GM23338 (cell line): Measurements from ENCODE around the gene LRRC42. TPM values are rescaled to one million over a fixed set of nuclear protein-coding genes. Genes with fewer than 3 reads are reported as not detected.

ENCODE experiments used
- ATAC-seq: fragments of 200-7000 bp; cut with Tn5 transposase; 3 replicates; pipeline ENCODE4 v1.9.1; 2020
- DNase-seq: peaks from one replicate; pipeline ENCODE4 v3.0.0-alpha.2; 2015; ENCODE audit warnings: low spot score
- H2AFZ ChIP-seq: fragments of 200-600 bp; sonication (generic); 2 replicates; pipeline ENCODE4 v1.8.0; 2016; ENCODE audit warnings: antibody characterized with exemption, mild to moderate bottlenecking, moderate library complexity
- H3F3A ChIP-seq: fragments of 200-600 bp; sonication (generic); replicated peaks from 2 replicates; pipeline ENCODE4 v1.8.0; 2017; ENCODE audit warnings: antibody characterized with exemption, mixed run types, low read depth
- H3K27ac ChIP-seq: fragments of 200-600 bp; sonication (generic); 2 replicates; pipeline ENCODE4 v1.6.1; 2016; ENCODE audit warnings: low read depth
- H3K27me3 ChIP-seq: fragments of 200-600 bp; sonication (generic); 2 replicates; pipeline ENCODE4 v1.8.0; 2016; ENCODE audit warnings: mild to moderate bottlenecking, mixed run types, moderate library complexity; ENCODE audit not compliant: insufficient read depth
- H3K36me3 ChIP-seq: fragments of 200-600 bp; sonication (generic); 2 replicates; pipeline ENCODE4 v1.8.0; 2016; ENCODE audit warnings: mild to moderate bottlenecking; ENCODE audit not compliant: insufficient read depth
- H3K4me1 ChIP-seq: fragments of 200-600 bp; sonication (generic); 2 replicates; pipeline ENCODE4 v1.8.0; 2016; ENCODE audit warnings: mild to moderate bottlenecking, moderate library complexity; ENCODE audit not compliant: insufficient read depth
- H3K4me2 ChIP-seq: fragments of 200-600 bp; sonication (generic); 2 replicates; pipeline ENCODE4 v1.7.1; 2017; ENCODE audit warnings: mixed run types
- H3K4me3 ChIP-seq: fragments of 200-600 bp; sonication (generic); 2 replicates; pipeline ENCODE4 v1.6.1; 2016; ENCODE audit warnings: mixed run types
- H3K79me2 ChIP-seq: fragments of 200-600 bp; sonication (generic); replicated peaks from 2 replicates; pipeline ENCODE4 v1.8.0; 2017; ENCODE audit warnings: mild to moderate bottlenecking; ENCODE audit not compliant: insufficient read depth
- H3K9me2 ChIP-seq: fragments of 200-600 bp; sonication (generic); 2 replicates; pipeline ENCODE4 v1.8.0; 2017; ENCODE audit not compliant: insufficient read depth
- H4K20me1 ChIP-seq: fragments of 200-600 bp; sonication (generic); replicated peaks from 2 replicates; pipeline ENCODE4 v1.8.0; 2017; ENCODE audit warnings: mild to moderate bottlenecking; ENCODE audit not compliant: insufficient read depth
- H3K27ac Mint-ChIP-seq: 2 replicates; pipeline ENCODE4 v1.8.0; 2020; ENCODE audit warnings: inconsistent platforms, mild to moderate bottlenecking, moderate library complexity, mixed read lengths
- H3K27me3 Mint-ChIP-seq: 3 replicates; pipeline ENCODE4 v1.8.0; 2022; ENCODE audit warnings: low read depth, mild to moderate bottlenecking, moderate library complexity, mixed read lengths, inconsistent platforms; ENCODE audit not compliant: insufficient read depth, poor library complexity
- H3K36me3 Mint-ChIP-seq: 3 replicates; pipeline ENCODE4 v1.8.0; 2021; ENCODE audit warnings: low read depth, mild to moderate bottlenecking, inconsistent platforms, moderate library complexity, mixed read lengths
- H3K4me1 Mint-ChIP-seq: 3 replicates; pipeline ENCODE4 v1.8.0; 2020; ENCODE audit warnings: mild to moderate bottlenecking, inconsistent platforms, mixed read lengths
- H3K4me3 Mint-ChIP-seq: 3 replicates; pipeline ENCODE4 v1.8.0; 2021; ENCODE audit warnings: moderate library complexity, mild to moderate bottlenecking, inconsistent platforms, mixed read lengths
- H3K9me3 Mint-ChIP-seq: 3 replicates; pipeline ENCODE4 v1.8.0; 2020; ENCODE audit warnings: moderate library complexity, mild to moderate bottlenecking, inconsistent platforms, mixed read lengths
- CREB1 ChIP-seq: fragments of 250-450 bp; sonication (Bioruptor Pico); IDR thresholded peaks from 2 replicates; pipeline ENCODE4 v1.5.0; 2020; ENCODE audit warnings: low read depth, mild to moderate bottlenecking, moderate library complexity
- CTCF ChIP-seq, 2 experiments: fragments of 200-600 bp in 1 of 2; sonication (generic) in 1 of 2; conservative IDR thresholded peaks; 2 replicates each; pipeline versions ENCODE4 v1.5.1 to v1.6.1; 2016 to 2017; ENCODE audit warnings: antibody characterized with exemption in 2 of 2, low read depth in 2 of 2, mild to moderate bottlenecking in 2 of 2, moderate library complexity in 1 of 2
- EZH2phosphoT487 ChIP-seq: fragments of 200-600 bp; sonication (generic); IDR thresholded peaks from one replicate; pipeline ENCODE4 v1.8.1; 2018; ENCODE audit warnings: antibody characterized with exemption; ENCODE audit not compliant: unreplicated experiment
- NANOG ChIP-seq: IDR thresholded peaks from 2 replicates; pipeline ENCODE4 v1.6.1; 2016; ENCODE audit warnings: antibody characterized with exemption, borderline replicate concordance
- POLR2AphosphoS5 ChIP-seq: IDR thresholded peaks from 2 replicates; pipeline ENCODE4 v1.6.1; 2016; ENCODE audit warnings: antibody characterized with exemption, low read depth
- REST ChIP-seq: IDR thresholded peaks from one replicate; pipeline ENCODE4 v1.6.1; 2018; ENCODE audit warnings: antibody characterized with exemption; ENCODE audit not compliant: unreplicated experiment
- STAT1 ChIP-seq: IDR thresholded peaks from one replicate; pipeline ENCODE4 v1.6.1; 2016; ENCODE audit warnings: antibody characterized with exemption; ENCODE audit not compliant: unreplicated experiment
- ZNF114 ChIP-seq: fragments of 250-450 bp; sonication (Bioruptor Pico); IDR thresholded peaks from 2 replicates; pipeline ENCODE4 v1.5.0; 2020; ENCODE audit warnings: mild to moderate bottlenecking, moderate library complexity
- ZNF331 ChIP-seq: fragments of 250-450 bp; sonication (Bioruptor Pico); IDR thresholded peaks from 2 replicates; pipeline ENCODE4 v1.5.0; 2020; ENCODE audit warnings: low read depth, mild to moderate bottlenecking, moderate library complexity
- polyA plus RNA-seq: library from polyadenylated mRNA; unstranded; fragments of >200 nt; fragmentation: Nextera tagmentation; extraction: Ambion mirVana; gene quantifications from 2 replicates; pipeline ENCODE4 v1.2.1, GENCODE V29; 2016
- total RNA-seq: library from RNA; depleted of rRNA; stranded (reverse); fragments of >200 nt; shearing (Covaris generic); gene quantifications from 2 replicates; pipeline ENCODE4 v1.2.3, GENCODE V29; 2014
- TF ChIP-seq, protein P1 (sequence below): IDR thresholded peaks from 2 replicates; pipeline ENCODE4 v1.6.1; 2016; ENCODE audit warnings: antibody characterized with exemption

LRRC42 gene
- total and polyA plus RNA-seq, 2 experiments from 2014 or later, result 25.9 to 48.1 TPM

GRCh38 chr1:53964109-53964508, 18.0 kb downstream of the LRRC42 start (continued):
- no peak for TF ChIP-seq CREB1 (CRISPR knock-in tag)

DNA sequence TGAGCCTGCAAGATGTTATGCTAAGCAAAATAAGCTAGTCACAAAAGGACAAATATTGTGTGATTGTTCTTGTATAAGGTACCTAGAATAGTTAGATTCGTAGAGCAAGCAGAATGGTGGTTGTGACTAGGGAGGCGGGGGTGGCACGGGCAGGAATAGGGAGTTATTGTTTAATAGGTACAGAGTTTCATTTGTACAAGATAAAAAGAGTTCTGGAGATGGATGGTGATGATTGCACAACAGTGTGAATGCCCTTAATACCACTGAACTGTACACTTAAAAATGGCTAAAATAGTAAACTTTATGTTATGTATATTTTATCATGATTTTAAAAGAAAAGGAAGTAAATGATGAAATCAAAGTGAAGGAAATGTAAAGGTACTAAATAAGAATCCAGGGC, 20.6 kb downstream of the LRRC42 start:
- H3K36me3 Mint-ChIP-seq, result peaks cover 53% of the 10 kb centered on the region
- no peak overlapping the region for H3K27ac ChIP-seq
- TF ChIP-seq ZNF331 (CRISPR knock-in tag) (no peak), EZH2phosphoT487 (no peak), POLR2AphosphoS5 (no peak)

GRCh38 chr1:53967409-53968124, 21.4 kb downstream of the LRRC42 start:
- H3K79me2 ChIP-seq, result no peaks in the 10 kb centered on the region
- no peak overlapping the region for H3K4me3 Mint-ChIP-seq
- H3K27me3 Mint-ChIP-seq, result peaks cover 6% of the 10 kb centered on the region
- no peak overlapping the region for H3K27ac Mint-ChIP-seq
- DNase-seq (no peak), ATAC-seq (no peak)
- no peak overlapping the region for H3K4me3 ChIP-seq
- no peak overlapping the region for H2AFZ ChIP-seq
- peaks cover 37% of the 10 kb centered on the region for H3K36me3 ChIP-seq
- H3K4me1 ChIP-seq, result no peaks in the 10 kb centered on the region
- peaks cover 9% of the 10 kb centered on the region for H3K4me1 Mint-ChIP-seq
- peaks cover 10% of the 10 kb centered on the region for H4K20me1 ChIP-seq
- H3F3A ChIP-seq, result no peaks in the 10 kb centered on the region
- peaks cover 45% of the 10 kb centered on the region for H3K36me3 Mint-ChIP-seq
- H3K4me2 ChIP-seq, result no peak overlapping the region
- H3K27me3 ChIP-seq, result no peaks in the 10 kb centered on the region
- no peaks in the 10 kb centered on the region for H3K9me2 ChIP-seq
- no peaks in the 10 kb centered on the region for H3K9me3 Mint-ChIP-seq
- no peak overlapping the region for H3K27ac ChIP-seq
- no peak for TF ChIP-seq NANOG
- no peak for TF ChIP-seq CREB1 (CRISPR knock-in tag)
- TF ChIP-seq CTCF (conservative IDR thresholded peaks at IDR 0.05; ENCODE audit: low read depth in 2 of 2), result no peak
- TF ChIP-seq, protein P1, sequence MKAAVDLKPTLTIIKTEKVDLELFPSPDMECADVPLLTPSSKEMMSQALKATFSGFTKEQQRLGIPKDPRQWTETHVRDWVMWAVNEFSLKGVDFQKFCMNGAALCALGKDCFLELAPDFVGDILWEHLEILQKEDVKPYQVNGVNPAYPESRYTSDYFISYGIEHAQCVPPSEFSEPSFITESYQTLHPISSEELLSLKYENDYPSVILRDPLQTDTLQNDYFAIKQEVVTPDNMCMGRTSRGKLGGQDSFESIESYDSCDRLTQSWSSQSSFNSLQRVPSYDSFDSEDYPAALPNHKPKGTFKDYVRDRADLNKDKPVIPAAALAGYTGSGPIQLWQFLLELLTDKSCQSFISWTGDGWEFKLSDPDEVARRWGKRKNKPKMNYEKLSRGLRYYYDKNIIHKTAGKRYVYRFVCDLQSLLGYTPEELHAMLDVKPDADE, result no peak
- TF ChIP-seq ZNF114 (CRISPR knock-in tag), result no peak
- no peak for TF ChIP-seq REST
- TF ChIP-seq STAT1, result no peak
- no peak for TF ChIP-seq EZH2phosphoT487

More for the DNA sequence above, 20.6 kb downstream of the LRRC42 start:
- no peak overlapping the region for H3K4me3 ChIP-seq
- peaks cover 43% of the 10 kb centered on the region for H3K36me3 ChIP-seq
- DNase-seq (no peak), ATAC-seq (no peak)
- Mint-ChIP-seq H3K4me1 (peaks cover 9% of the 10 kb centered on the region), H3K27ac (no peak overlapping the region), H3K9me3 (no peaks in the 10 kb centered on the region), H3K4me3 (no peak overlapping the region), H3K27me3 (peaks cover 6% of the 10 kb centered on the region)
- H3F3A ChIP-seq, result no peaks in the 10 kb centered on the region
- H4K20me1 ChIP-seq, result peaks cover 10% of the 10 kb centered on the region
- no peaks in the 10 kb centered on the region for H3K27me3 ChIP-seq
- H3K4me2 ChIP-seq, result no peak overlapping the region
- H3K79me2 ChIP-seq, result no peaks in the 10 kb centered on the region
- H2AFZ ChIP-seq, result no peak overlapping the region
- H3K4me1 ChIP-seq, result no peaks in the 10 kb centered on the region
- H3K9me2 ChIP-seq, result no peaks in the 10 kb centered on the region
